Stimulated activated CD4-positive, alpha-beta T cell treated with anti-CD3 and anti-CD28 coated beads, Interleukin-12 subunit alpha, Interleukin-12 subunit beta, amount 100 ng/mL, for 24 hours (primary cell): ENCODE data around the gene FBP2.
A peak's percentile ranks its signal among the peaks of the same experiment; 100 is the strongest.

ENCODE experiments used
- DNase-seq, 2 experiments: peaks; one replicate each; pipeline ENCODE4 v3.0.0-alpha.2; 2020; ENCODE audit warnings: low read depth in 2 of 2

FBP2 gene

GRCh38 chr9:94593459-94594345, at the start of gene FBP2:
TSS of gene FBP2 (minus strand) at chr9:94593824. CDS start at chr9:94593726, 98 bp downstream.
- no peak for DNase-seq

GRCh38 chr9:94643176-94643575, 49.6 kb upstream of the FBP2 start:
- no peak for DNase-seq

- DNase-seq, result no peak
Measured at GRCh38 chr9:94642501-94642900, 48.9 kb upstream of the FBP2 start.

GRCh38 chr9:94639999-94640376, 46.4 kb upstream of the FBP2 start:
- no peak for DNase-seq

GRCh38 chr9:94639061-94639998, 45.7 kb upstream of the FBP2 start, which contains the start of gene FBP1:
TSS of gene FBP1 (minus strand) at chr9:94639518. CDS start at chr9:94639310, 208 bp downstream.
- DNase-seq, result peak in 1 of 2 experiments; percentile 22

- no peak for DNase-seq
Measured at GRCh38 chr9:94638335-94639060, 44.9 kb upstream of the FBP2 start.

- no peak for DNase-seq
Measured at GRCh38 chr9:94632737-94633136, 39.1 kb upstream of the FBP2 start.

GRCh38 chr9:94631599-94631998, 38.0 kb upstream of the FBP2 start:
- no peak for DNase-seq

- DNase-seq, result no peak
Measured at GRCh38 chr9:94630833-94631232, 37.2 kb upstream of the FBP2 start.

GRCh38 chr9:94630281-94630680, 36.7 kb upstream of the FBP2 start:
- no peak for DNase-seq

GRCh38 chr9:94627287-94627686, 33.7 kb upstream of the FBP2 start:
- DNase-seq, result no peak

- no peak for DNase-seq
Measured at GRCh38 chr9:94625835-94626234, 32.2 kb upstream of the FBP2 start.

GRCh38 chr9:94624629-94625028, 31.0 kb upstream of the FBP2 start:
- no peak for DNase-seq

- peak in 1 of 2 experiments; percentile 13 for DNase-seq
Measured at GRCh38 chr9:94623253-94623652, 29.6 kb upstream of the FBP2 start.

- DNase-seq, result no peak
Measured at GRCh38 chr9:94622087-94622800, 28.6 kb upstream of the FBP2 start.

GRCh38 chr9:94619026-94619425, 25.4 kb upstream of the FBP2 start:
- DNase-seq, result no peak

GRCh38 chr9:94613003-94613402, 19.4 kb upstream of the FBP2 start:
- DNase-seq, result no peak

GRCh38 chr9:94612071-94612470, 18.4 kb upstream of the FBP2 start:
- DNase-seq, result no peak

- peak; percentile 31 to 72 for DNase-seq
Measured at GRCh38 chr9:94611638-94612068, 18.0 kb upstream of the FBP2 start.

- no peak for DNase-seq
Measured at GRCh38 chr9:94610181-94610606, 16.6 kb upstream of the FBP2 start.

- DNase-seq, result no peak
Measured at GRCh38 chr9:94607423-94607691, 13.7 kb upstream of the FBP2 start.
